Rectal smooth muscle tissue (tissue), 1 donor: ENCODE data around the gene WASHC2C.
"Not testable (repeated sequence)": the region's sequence is repeated elsewhere in the genome, so short reads cannot be mapped to it uniquely, and the experiment has no call there.

Experiments
- H3K27ac ChIP-seq: one replicate; pipeline ENCODE4 v1.7.0; 2013; ENCODE audit warnings: low read depth, low read length, inconsistent platforms
- H3K27me3 ChIP-seq: one replicate; pipeline ENCODE4 v1.7.0; 2013; ENCODE audit warnings: low read length; ENCODE audit not compliant: control insufficient read depth, insufficient read depth
- H3K36me3 ChIP-seq: one replicate; pipeline ENCODE4 v1.7.0; 2013; ENCODE audit warnings: low read length; ENCODE audit not compliant: control insufficient read depth, insufficient read depth
- H3K4me1 ChIP-seq: one replicate; pipeline ENCODE4 v1.7.0; 2013; ENCODE audit warnings: low read length; ENCODE audit not compliant: control insufficient read depth, insufficient read depth
- H3K4me3 ChIP-seq: one replicate; pipeline ENCODE4 v1.7.0; 2013; ENCODE audit warnings: low read length
- H3K9ac ChIP-seq: one replicate; pipeline ENCODE4 v1.7.0; 2013; ENCODE audit warnings: low read length

The WASHC2C gene

DNA sequence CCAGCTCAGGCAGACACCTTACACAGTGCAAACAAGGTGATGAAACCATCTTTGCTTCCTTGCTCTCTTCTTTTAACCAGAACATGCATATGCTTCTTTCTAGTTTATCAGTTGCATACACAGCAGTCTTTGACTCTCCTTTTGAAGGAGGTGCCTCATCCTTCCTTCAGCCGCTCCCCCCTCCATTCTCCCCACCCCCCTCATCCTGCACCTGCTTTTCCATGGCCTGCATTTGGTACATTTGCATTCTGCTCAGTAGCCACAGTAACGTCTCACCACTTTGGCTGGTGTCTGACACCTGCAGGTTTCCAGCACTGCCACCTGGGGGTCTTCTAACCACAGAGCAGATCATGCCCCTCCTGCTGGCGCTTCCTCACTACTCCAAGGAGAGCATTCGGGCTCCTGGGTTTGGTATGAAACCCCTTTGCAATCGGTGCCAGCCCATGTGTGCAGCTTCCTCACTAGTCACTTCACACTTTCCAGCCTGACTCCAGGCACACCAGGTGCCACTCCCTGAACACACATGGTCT is 60.2 kb downstream of the WASHC2C start:
- not testable (repeated sequence) for H3K27me3 ChIP-seq, H3K4me3 ChIP-seq, H3K27ac ChIP-seq, H3K4me1 ChIP-seq, H3K9ac ChIP-seq, H3K36me3 ChIP-seq

DNA sequence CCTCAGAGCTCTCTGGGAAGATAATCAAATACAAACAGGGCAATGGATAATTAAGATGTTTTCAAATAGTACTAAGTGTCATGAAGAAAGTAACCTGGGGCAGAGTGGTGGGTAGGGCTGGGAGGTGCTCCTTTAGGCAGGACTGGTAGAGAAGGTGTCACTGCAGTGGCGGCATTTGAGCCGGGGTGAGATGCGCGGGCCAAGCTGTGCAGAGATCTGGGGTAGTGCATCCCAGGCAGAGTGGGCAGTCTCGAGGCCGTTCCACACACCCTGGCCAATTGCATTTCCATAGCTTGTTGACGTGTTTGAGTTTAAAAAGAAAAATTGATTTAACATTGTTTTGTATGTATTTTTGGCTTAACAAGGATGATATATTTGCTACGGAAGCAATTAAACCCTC is 62.9 kb downstream of the WASHC2C start:
- H3K36me3 ChIP-seq: not testable (repeated sequence)

DNA sequence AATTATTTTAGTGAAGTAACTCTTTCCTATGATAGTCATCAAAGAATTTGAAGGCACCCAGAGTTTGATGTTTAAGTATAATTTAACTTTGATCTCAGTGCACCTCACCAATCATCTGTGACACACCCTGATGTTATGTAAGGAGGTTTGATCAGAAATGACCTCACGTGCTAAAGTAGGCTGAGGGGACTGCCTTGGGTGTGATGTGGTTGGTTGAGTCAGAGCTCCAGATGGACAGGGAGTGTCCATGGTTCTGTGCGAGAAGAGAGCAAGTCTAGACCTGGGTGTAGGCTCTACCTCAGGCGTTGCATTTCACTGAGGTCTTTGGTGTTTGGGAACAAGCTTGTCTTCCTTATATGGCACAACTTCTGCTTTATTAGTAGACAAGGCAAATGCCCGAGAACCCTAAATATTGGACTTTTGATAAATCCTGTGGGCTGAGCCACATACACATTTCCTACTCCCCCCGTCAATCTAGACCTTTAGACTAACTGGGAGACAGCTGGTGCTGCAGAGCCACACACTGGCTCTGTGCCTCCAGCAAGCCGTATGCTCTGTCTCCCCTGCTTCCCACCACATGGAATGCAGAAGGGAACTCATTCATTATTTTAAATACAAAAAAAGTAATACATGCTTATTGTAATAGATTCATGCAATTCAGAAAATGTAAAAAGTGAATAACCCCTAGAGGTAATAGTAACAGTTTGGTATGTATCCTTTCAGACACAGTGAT is 63.8 kb downstream of the WASHC2C start:
- not testable (repeated sequence) for H3K4me1 ChIP-seq, H3K36me3 ChIP-seq, H3K9ac ChIP-seq, H3K4me3 ChIP-seq, H3K27me3 ChIP-seq, H3K27ac ChIP-seq

More for the DNA sequence above, 62.9 kb downstream of the WASHC2C start:
- not testable (repeated sequence) for H3K4me1 ChIP-seq, H3K9ac ChIP-seq, H3K4me3 ChIP-seq, H3K27me3 ChIP-seq, H3K27ac ChIP-seq

DNA sequence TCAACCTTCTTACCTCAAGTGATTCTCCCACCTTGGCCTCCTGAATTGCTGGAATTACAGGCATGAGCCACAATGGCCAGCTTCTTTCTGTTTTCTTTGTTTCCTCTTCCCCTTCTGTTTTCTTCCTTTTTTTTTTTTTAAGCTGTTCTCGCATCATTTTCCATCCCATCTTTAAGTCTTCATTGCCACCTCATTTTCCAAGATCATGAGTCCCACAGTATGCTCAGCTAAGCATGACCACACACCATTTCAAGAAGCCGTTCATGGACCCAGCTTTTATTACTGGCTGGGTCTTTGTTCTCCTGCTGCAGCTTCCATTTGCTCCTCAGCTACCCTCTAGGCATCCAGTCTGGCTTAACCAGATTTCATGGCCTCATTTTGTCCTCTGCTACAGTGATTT is 67.7 kb downstream of the WASHC2C start:
- not testable (repeated sequence) for H3K4me3 ChIP-seq, H3K9ac ChIP-seq, H3K36me3 ChIP-seq, H3K4me1 ChIP-seq, H3K27ac ChIP-seq, H3K27me3 ChIP-seq

DNA sequence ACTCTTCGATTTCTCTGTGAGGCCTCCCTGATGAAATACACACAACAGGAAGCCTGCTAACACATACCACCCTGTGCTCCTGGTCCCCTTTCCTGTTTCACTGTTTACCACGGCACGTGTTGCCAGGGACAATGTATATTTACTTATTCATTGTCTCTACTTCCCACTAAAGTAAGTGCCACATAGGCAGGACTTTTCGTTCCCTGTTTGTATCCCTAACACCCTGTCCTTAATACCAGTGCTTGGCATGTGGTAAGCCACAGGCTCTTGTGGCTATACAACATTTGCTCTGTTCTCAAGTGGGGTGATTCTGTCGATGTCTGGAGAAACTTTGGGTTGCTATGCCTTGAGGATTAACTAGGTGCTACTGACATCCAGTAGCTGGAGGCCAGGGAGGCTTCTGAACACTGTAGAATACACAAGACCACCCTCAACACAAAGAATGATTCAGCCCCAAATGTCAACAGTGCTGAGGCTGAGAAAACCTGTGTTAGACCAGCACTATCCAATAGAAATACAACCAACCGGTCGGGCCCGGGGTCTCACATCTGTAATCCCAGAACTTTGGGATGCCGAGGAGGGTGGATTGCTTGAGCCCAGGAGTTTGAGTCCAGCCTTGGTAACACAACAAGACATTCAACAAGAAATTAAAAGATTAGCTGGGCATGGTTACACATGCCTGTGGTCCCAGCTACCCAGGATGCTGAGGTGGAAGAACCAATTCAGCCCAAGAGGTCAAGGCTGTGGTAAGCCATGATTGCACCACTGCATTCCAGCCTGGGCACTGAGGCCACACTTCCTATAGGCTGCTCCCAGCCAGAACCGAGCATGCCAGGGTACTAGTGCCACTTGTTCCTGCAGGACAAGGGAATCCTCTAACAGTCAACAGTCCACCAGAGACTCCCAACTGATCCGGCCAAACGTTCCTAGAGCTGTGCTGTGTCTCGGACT is 76.3 kb downstream of the WASHC2C start:
- not testable (repeated sequence) for H3K4me1 ChIP-seq, H3K4me3 ChIP-seq, H3K27ac ChIP-seq, H3K36me3 ChIP-seq, H3K9ac ChIP-seq, H3K27me3 ChIP-seq

DNA sequence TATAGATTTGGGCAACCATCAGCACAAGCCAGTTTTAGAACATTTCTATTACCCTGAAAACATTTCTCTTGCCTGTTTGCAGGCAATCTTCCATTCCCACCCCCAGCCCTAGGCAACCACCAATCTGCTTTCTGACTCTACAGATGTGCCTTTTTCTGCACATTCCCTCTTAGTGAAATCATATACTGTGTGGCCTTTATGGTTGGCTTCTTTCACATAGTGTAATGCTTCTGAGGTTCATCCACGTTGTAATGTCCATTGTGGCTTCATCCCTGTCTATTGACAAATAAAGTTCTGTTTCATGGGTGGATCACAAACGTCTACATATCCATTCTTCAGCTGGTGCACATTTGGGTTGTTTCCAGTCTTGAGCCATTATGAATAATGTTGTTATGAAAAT is 77.9 kb downstream of the WASHC2C start:
- not testable (repeated sequence) for H3K27ac ChIP-seq, H3K4me1 ChIP-seq, H3K36me3 ChIP-seq, H3K9ac ChIP-seq, H3K4me3 ChIP-seq, H3K27me3 ChIP-seq

DNA sequence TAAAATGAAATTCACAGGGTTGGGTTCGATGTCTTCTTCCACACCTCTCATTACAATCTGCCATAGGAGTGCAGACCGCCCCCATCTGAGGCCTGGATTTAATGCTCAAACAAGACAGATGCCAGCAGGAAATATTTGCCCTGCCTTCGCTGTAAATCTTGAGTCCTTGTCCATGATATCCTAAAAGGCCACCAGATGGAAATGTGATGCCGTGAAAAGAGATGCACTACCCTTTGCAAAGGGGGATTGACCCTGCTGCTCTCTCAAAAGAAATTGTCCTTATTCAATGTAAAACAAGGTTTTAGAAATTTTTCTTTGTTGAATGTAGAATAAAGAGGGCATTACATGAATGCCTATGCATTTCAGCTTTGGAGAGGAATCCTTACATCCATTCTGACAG is 82.8 kb downstream of the WASHC2C start:
- Histone ChIP-seq H3K27ac (no peak overlapping the region), H3K4me3 (no peak overlapping the region), H3K9ac (no peak overlapping the region), H3K27me3 (no peaks in the 10 kb centered on the region), H3K36me3 (no peaks in the 10 kb centered on the region), H3K4me1 (no peaks in the 10 kb centered on the region)

DNA sequence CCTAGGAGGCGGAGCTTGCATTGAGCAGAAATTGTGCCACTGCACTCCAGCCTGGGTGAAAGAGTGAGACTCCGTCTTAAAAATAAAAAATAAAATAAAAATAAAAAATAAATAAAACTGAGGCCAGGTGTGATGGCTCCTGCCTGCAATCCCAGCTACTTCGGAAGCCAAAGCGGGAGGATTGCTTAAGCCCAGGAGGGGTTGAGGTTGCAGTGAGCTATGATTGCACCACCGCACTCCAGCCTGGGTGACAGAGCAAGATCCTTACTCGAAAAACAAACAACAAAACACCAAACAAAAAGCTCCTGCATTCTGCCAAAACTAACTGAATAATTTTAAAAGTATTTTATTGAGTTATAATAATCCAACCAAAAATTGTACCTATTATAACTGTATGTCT is 84.0 kb downstream of the WASHC2C start:
- no peaks in the 10 kb centered on the region for H3K36me3 ChIP-seq
- H3K9ac ChIP-seq: no peak overlapping the region
- no peak overlapping the region for H3K4me3 ChIP-seq
- H3K4me1 ChIP-seq: no peaks in the 10 kb centered on the region
- no peak overlapping the region for H3K27ac ChIP-seq
- no peaks in the 10 kb centered on the region for H3K27me3 ChIP-seq

DNA sequence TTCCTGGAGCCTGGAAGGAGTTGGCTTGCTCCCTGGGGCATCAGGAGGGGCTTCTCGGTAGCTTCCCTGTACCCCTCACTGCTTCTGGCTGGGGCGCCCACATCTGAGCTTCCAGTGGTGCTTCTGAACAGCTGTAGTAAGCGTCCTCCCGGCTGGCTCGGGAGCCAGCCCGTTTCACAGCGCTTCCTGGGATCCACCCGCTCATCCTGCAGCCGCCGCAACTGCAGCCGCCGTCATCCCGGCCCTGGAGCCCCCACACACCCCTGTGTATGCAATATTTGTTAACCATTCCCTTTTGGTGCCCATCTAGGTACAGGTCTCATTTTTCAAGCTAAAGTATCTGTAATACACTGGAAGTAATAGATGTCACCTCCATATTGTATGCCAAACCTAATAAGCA is 85.9 kb downstream of the WASHC2C start:
- H3K27me3 ChIP-seq, H3K4me1 ChIP-seq, H3K9ac ChIP-seq, H3K4me3 ChIP-seq, H3K36me3 ChIP-seq, H3K27ac ChIP-seq: not testable (repeated sequence)

DNA sequence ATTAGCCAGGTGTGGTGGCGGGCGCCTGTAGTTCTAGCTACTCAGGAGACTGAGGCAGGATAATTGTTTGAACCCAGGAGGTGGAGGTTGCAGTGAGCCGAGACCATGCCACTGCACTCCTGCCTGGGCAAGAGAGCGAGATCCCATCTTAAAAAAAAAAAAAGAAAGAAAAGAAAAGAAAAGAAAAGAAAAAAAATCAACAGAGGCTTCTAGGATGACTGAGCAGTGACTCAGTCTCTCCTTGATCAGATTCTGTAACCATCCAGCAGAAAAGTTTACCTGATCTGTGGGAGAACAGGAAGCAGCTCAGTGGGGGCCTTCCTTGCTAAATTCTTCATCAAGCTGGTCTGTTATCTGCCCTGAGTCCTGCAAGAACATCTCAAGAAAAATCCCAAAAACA is 87.1 kb downstream of the WASHC2C start:
- not testable (repeated sequence) for H3K27me3 ChIP-seq, H3K36me3 ChIP-seq, H3K4me1 ChIP-seq, H3K9ac ChIP-seq, H3K27ac ChIP-seq, H3K4me3 ChIP-seq

DNA sequence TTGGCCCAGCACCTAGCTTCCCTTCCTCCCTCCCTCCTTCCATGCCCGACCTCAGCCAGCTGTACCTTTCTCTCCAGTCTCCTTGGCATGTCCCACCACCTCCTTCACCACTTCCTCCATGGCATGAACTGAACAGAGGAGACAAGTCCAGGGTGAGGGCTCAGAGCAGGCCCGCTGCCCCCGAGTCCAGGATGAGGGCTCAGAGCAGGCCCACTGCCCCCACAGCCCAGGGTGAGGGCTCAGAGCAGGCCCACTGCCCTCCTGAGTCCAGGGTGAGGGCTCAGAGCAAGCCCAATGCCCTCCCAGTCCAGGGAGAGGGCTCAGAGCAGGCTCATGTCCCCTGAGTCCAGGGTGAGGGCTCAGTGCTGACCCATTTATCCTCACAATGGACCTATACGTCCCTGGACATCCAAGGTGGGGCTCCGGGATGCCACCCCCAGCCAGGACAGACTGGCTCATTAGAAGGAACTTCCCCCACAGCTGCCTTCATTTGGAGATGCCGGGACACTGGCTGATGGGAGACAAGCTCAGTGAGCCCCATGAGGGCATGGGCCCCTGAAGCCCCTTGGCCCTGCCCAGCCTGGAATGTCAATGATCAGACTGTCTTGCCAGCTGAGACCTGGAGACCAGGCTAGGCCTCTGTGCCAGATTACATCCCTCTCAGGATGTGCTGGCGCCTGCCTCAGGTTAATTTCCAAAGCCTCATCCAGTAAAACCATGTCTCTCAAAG is 90.2 kb downstream of the WASHC2C start:
- no peaks in the 10 kb centered on the region for H3K4me1 ChIP-seq
- H3K36me3 ChIP-seq: no peaks in the 10 kb centered on the region
- no peak overlapping the region for H3K4me3 ChIP-seq
- no peak overlapping the region for H3K27ac ChIP-seq
- H3K9ac ChIP-seq: no peak overlapping the region
- H3K27me3 ChIP-seq: no peaks in the 10 kb centered on the region

DNA sequence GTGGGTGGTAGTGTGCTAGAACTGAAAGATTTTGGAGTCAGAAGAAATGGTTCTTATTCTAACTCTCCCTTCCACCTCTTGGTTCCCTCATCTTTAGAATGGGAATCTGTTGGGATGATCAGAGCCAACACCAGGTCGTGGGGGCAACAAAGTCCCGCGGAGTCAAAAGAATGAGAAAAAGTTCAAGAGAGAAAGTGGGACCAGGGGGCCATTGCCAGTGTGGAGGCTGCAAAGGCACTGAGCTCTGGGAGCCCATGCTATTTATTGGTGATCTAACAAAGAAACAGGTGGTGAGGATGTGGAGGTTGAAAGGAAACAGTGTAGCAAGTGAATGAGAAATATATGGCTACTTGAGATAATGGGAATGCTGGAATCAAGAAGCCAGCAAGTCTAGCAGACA is 90.8 kb downstream of the WASHC2C start:
- Histone ChIP-seq H3K27me3 (no peaks in the 10 kb centered on the region), H3K9ac (no peak overlapping the region), H3K4me1 (no peaks in the 10 kb centered on the region), H3K27ac (no peak overlapping the region), H3K36me3 (no peaks in the 10 kb centered on the region), H3K4me3 (no peak overlapping the region)
